Endodermal cell (in vitro differentiated cells): ENCODE data around the gene CAMK1. TPM values are rescaled to one million over a fixed set of nuclear protein-coding genes. Genes with fewer than 3 reads are reported as not detected.

Experiments used
- DNase-seq: peaks from one replicate; pipeline ENCODE4 v3.0.0-alpha.2; 2017
- H3K27ac ChIP-seq: 2 replicates; pipeline ENCODE4 v1.5.1; 2013; ENCODE audit warnings: mild to moderate bottlenecking, low read depth, low read length, moderate library complexity
- H3K27me3 ChIP-seq: 2 replicates; pipeline ENCODE4 v1.6.1; 2013; ENCODE audit warnings: mild to moderate bottlenecking, low read length, moderate library complexity; ENCODE audit not compliant: insufficient read depth, control insufficient read depth, poor library complexity, severe bottlenecking
- H3K36me3 ChIP-seq: 2 replicates; pipeline ENCODE4 v1.7.0; 2013; ENCODE audit warnings: mild to moderate bottlenecking, low read length, moderate library complexity; ENCODE audit not compliant: control insufficient read depth, insufficient read depth
- H3K4me1 ChIP-seq: one replicate; pipeline ENCODE4 v1.7.0; 2013; ENCODE audit warnings: low read length; ENCODE audit not compliant: control insufficient read depth, insufficient read depth
- H3K4me3 ChIP-seq: 2 replicates; pipeline ENCODE4 v1.5.1; 2013; ENCODE audit warnings: mild to moderate bottlenecking, low read length, moderate library complexity
- H3K9ac ChIP-seq: 2 replicates; pipeline ENCODE4 v1.6.1; 2013; ENCODE audit warnings: mild to moderate bottlenecking, low read length, moderate library complexity; ENCODE audit not compliant: poor library complexity, severe bottlenecking; ENCODE audit errors: extremely low read depth
- H3K9me3 ChIP-seq: 2 replicates; pipeline ENCODE4 v1.6.1; 2013; ENCODE audit warnings: mild to moderate bottlenecking, low read length, moderate library complexity; ENCODE audit not compliant: control insufficient read depth
- H3K27ac Mint-ChIP-seq: 2 replicates; pipeline ENCODE4 v1.8.0; 2020; ENCODE audit warnings: mixed read lengths
- H3K27me3 Mint-ChIP-seq: 2 replicates; pipeline ENCODE4 v1.8.0; 2021; ENCODE audit warnings: mild to moderate bottlenecking, mixed read lengths; ENCODE audit not compliant: insufficient read depth
- H3K36me3 Mint-ChIP-seq: 2 replicates; pipeline ENCODE4 v1.8.0; 2020; ENCODE audit warnings: low read depth, mixed read lengths
- H3K4me1 Mint-ChIP-seq: 2 replicates; pipeline ENCODE4 v1.8.0; 2020; ENCODE audit warnings: mixed read lengths
- H3K4me3 Mint-ChIP-seq: 2 replicates; pipeline ENCODE4 v1.8.0; 2020; ENCODE audit warnings: mild to moderate bottlenecking, moderate library complexity, mixed read lengths
- H3K9me3 Mint-ChIP-seq: 2 replicates; pipeline ENCODE4 v1.8.0; 2020; ENCODE audit warnings: mild to moderate bottlenecking, mixed read lengths
- WGBS, 2 experiments: methylation state at CpG; one replicate each; pipeline versions ENCODE4 v1.1.5 to v1.1.7; 2013; ENCODE audit warnings: missing lambda C conversion rate in 2 of 2, mixed read lengths in 1 of 2; ENCODE audit not compliant: insufficient coverage in 1 of 2, insufficient read length in 1 of 2; 5-methylcytosine and 5-hydroxymethylcytosine counted together
- total RNA-seq, 2 donors: library from RNA; stranded (reverse); fragmentation: NEBNext Ultra II Directional in 1 of 2; extraction: Animal tissue kit (Norgen Biotek cat#: 25700) in 1 of 2; gene quantifications; 2 replicates in 1 of 2; 3 replicates in 1 of 2; pipeline ENCODE4 v1.2.1, GENCODE V29; 2021
- TF ChIP-seq, protein P1 (sequence below): fragments of 200-600 bp; sonication (generic); conservative IDR thresholded peaks from 2 replicates; pipeline ENCODE4 v1.5.0; 2021; ENCODE audit warnings: antibody characterized with exemption, mild to moderate bottlenecking

CAMK1 gene
- total RNA-seq, 2 donors from 2014 or later = 10.1 to 13.3 TPM

DNA sequence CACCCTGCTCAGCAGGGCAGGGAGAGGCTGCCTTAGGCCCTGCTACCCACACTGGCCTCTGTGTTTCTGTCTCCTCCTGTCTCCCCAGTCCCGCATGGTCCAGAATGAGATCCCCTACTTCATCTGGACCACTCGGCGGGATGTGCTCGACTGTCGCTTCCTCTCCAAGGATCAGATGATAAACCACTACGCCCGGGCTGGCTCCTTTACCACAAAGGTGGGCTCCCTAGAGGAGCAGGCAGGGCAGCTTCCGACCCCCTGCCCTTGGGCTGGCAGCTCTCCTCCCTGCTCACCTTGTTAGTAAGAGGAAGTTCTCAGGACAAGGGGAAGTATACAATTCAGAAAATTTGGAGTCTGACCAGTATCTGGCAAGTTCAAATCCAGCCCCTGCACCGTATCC, 46.2 kb upstream of the CAMK1 start:
- TF ChIP-seq, protein P1, sequence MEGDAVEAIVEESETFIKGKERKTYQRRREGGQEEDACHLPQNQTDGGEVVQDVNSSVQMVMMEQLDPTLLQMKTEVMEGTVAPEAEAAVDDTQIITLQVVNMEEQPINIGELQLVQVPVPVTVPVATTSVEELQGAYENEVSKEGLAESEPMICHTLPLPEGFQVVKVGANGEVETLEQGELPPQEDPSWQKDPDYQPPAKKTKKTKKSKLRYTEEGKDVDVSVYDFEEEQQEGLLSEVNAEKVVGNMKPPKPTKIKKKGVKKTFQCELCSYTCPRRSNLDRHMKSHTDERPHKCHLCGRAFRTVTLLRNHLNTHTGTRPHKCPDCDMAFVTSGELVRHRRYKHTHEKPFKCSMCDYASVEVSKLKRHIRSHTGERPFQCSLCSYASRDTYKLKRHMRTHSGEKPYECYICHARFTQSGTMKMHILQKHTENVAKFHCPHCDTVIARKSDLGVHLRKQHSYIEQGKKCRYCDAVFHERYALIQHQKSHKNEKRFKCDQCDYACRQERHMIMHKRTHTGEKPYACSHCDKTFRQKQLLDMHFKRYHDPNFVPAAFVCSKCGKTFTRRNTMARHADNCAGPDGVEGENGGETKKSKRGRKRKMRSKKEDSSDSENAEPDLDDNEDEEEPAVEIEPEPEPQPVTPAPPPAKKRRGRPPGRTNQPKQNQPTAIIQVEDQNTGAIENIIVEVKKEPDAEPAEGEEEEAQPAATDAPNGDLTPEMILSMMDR = no peak
- no peak for DNase-seq
- H3K4me1 Mint-ChIP-seq = no peaks in the 10 kb centered on the region
- Histone ChIP-seq H3K4me1 (no peaks in the 10 kb centered on the region), H3K9me3 (no peaks in the 10 kb centered on the region), H3K4me3 (no peak overlapping the region), H3K36me3 (peaks cover 4% of the 10 kb centered on the region), H3K27me3 (peaks cover 1% of the 10 kb centered on the region), H3K27ac (no peak overlapping the region), H3K9ac (no peak overlapping the region)
- H3K36me3 Mint-ChIP-seq = peaks cover 4% of the 10 kb centered on the region
- H3K27me3 Mint-ChIP-seq = peaks cover 9% of the 10 kb centered on the region
- H3K9me3 Mint-ChIP-seq = no peaks in the 10 kb centered on the region
- no peak overlapping the region for H3K27ac Mint-ChIP-seq
- 89 to 95% methylated on average over 7 to 9 of the region's 9 CpGs for WGBS, 2 experiments
- no peak overlapping the region for H3K4me3 Mint-ChIP-seq

DNA sequence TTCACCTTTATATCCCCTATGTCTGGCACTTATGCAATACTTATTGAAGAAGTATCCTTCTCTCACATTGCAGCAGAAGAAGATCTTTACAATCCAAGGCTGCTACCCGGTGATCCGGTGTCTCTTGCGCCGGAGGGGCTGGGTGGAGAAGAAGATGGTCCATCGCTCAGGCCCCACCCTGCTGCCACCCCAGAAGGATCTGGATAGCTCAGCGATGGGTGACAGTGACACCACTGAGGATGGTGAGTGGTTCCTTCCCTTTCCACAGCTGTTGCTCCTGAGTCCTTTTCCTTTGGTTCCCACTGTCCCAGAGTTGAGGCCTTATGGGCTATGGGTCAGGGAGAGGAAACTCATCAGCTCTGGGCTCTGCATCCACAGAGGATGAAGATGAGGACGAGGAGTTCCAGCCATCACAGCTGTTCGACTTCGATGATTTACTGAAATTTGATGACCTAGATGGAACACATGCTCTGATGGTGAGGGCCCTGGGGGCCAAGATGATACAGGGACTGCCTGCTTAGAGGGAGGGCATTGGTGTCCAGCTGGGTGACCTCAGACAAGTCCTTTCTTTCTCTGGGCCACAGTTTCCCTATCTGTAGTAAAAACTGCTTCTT, 43.2 kb upstream of the CAMK1 start:
- peaks cover 3% of the 10 kb centered on the region for H3K4me1 ChIP-seq
- Mint-ChIP-seq H3K4me1 (peaks cover 8% of the 10 kb centered on the region), H3K36me3 (peaks cover 4% of the 10 kb centered on the region), H3K27me3 (peaks cover 17% of the 10 kb centered on the region), H3K4me3 (no peak overlapping the region), H3K9me3 (no peaks in the 10 kb centered on the region), H3K27ac (no peak overlapping the region)
- H3K9me3 ChIP-seq = no peaks in the 10 kb centered on the region
- H3K4me3 ChIP-seq = no peak overlapping the region
- H3K36me3 ChIP-seq = peaks cover 4% of the 10 kb centered on the region
- TF ChIP-seq, protein P1 = no peak
- H3K9ac ChIP-seq = no peak overlapping the region
- WGBS, 2 experiments = 93 to 100% methylated on average over 3 to 9 of the region's 9 CpGs
- no peak overlapping the region for H3K27ac ChIP-seq
- no peak for DNase-seq
- H3K27me3 ChIP-seq = peaks cover 6% of the 10 kb centered on the region

DNA sequence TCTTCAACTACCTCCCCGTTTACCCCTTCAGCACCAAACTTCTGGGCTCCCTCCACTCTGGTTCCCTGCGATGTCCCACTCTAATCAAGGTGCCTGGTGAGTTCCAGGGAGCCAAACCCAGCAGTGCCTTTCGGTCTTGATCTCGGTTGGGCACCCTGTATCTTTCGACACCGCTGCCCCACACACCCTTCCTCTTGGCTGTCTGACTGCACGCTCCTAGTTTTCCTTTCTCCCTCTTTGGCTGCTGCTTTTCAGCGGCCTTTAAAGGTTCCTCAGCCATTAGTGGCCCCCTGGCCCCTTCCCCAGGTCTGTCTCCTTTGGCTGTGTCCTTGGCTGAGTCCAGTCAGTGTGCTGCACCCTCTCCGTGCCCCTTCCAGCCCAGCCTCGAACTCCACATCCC, 41.1 kb upstream of the CAMK1 start:
- Mint-ChIP-seq H3K27me3 (peaks cover 17% of the 10 kb centered on the region), H3K27ac (no peak overlapping the region), H3K4me1 (peaks cover 8% of the 10 kb centered on the region), H3K36me3 (peaks cover 18% of the 10 kb centered on the region), H3K9me3 (no peaks in the 10 kb centered on the region), H3K4me3 (peak overlapping the region; percentile 61)
- H3K4me1 ChIP-seq = peaks cover 3% of the 10 kb centered on the region
- H3K4me3 ChIP-seq = peak overlapping the region; percentile 71
- H3K27ac ChIP-seq = no peak overlapping the region
- TF ChIP-seq, protein P1 = no peak
- DNase-seq = no peak
- peaks cover 6% of the 10 kb centered on the region for H3K27me3 ChIP-seq
- no peaks in the 10 kb centered on the region for H3K9me3 ChIP-seq
- no peak overlapping the region for H3K9ac ChIP-seq
- WGBS, 2 experiments = 87 to 88% methylated on average over 7 to 10 of the region's 10 CpGs
- peaks cover 23% of the 10 kb centered on the region for H3K36me3 ChIP-seq
